ENCODE measurements around the gene MAK. TPM values are rescaled to one million over a fixed set of nuclear protein-coding genes. Genes with fewer than 3 reads are reported as not detected.

The MAK gene
- total and polyA plus RNA-seq, 2 of the 13 experiments (the other 11 are each of a cell fraction or from before 2014, with no cell fraction given): 0.04 TPM; not detected in 1

DNA sequence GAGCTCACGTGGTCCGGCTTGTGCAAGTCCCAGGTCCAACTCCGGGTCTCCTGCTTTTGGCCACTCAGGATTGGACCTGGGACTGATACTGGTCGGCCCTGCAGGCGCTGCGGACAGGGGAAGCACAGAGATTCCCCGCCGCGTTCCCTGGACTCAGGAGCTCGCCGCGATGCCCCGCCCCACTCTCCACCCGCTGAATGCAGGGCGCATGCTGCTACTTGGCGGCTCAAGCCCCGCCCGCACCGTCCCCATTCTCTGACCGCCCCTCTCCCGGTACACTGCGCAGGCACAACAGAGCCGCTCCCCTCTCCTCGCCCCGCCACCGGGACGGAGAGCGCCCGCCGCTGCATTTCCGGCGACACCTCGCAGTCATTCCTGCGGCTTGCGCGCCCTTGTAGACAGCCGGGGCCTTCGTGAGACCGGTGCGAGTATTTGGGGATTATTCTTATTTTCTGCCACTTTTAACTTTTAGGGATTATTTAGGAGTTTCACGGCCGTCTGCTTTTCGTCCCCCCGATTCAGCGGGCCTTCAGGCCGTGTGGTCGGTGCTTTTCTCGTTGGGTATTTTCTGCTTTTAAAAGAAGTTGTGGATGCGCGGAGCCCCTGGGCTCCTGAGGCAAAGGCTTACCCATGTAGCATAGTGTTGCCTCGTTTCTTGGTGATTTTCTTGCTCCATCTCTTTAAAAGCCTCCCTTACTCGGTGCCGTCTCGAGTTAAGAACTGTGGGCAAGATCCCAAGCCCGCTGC, 115.3 kb downstream of the MAK start, which contains the start of gene TMEM14C (continued):
- TF ChIP-seq, protein P1, sequence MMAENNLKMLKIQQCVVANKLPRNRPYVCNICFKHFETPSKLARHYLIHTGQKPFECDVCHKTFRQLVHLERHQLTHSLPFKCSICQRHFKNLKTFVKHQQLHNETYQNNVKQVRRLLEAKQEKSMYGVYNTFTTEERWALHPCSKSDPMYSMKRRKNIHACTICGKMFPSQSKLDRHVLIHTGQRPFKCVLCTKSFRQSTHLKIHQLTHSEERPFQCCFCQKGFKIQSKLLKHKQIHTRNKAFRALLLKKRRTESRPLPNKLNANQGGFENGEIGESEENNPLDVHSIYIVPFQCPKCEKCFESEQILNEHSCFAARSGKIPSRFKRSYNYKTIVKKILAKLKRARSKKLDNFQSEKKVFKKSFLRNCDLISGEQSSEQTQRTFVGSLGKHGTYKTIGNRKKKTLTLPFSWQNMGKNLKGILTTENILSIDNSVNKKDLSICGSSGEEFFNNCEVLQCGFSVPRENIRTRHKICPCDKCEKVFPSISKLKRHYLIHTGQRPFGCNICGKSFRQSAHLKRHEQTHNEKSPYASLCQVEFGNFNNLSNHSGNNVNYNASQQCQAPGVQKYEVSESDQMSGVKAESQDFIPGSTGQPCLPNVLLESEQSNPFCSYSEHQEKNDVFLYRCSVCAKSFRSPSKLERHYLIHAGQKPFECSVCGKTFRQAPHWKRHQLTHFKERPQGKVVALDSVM (CRISPR knock-in tag; IDR thresholded peaks at IDR 0.05): peak; percentile 86
- TF ChIP-seq ZBTB3 (CRISPR knock-in tag; IDR thresholded peaks at IDR 0.05; ENCODE audit: borderline replicate concordance, low read depth) (peak; percentile 94), ZNF691 (CRISPR knock-in tag; IDR thresholded peaks at IDR 0.05; ENCODE audit: borderline replicate concordance, low read depth) (peak; percentile 96), MXI1 (IDR thresholded peaks at IDR 0.05; ENCODE audit: borderline replicate concordance, low read depth, low read length) (peak; percentile 95; the same call in 2 of the 3 replicates), CREM (IDR thresholded peaks at IDR 0.05) (peak; percentile 73), CREM (CRISPR knock-in tag; IDR thresholded peaks at IDR 0.05) (no peak), ZBTB49 (CRISPR knock-in tag; IDR thresholded peaks at IDR 0.05; ENCODE audit: borderline replicate concordance) (peak; percentile 24; the same call in 1 of the 2 replicates), MZF1 (CRISPR knock-in tag; IDR thresholded peaks at IDR 0.05; ENCODE audit: borderline replicate concordance) (0 out of 2 replicates have a peak, but pooled peaks have one; percentile 74), ZNF431 (CRISPR knock-in tag; IDR thresholded peaks at IDR 0.05; ENCODE audit: borderline replicate concordance, low read depth) (peak; percentile 81), ZNF605 (CRISPR knock-in tag; IDR thresholded peaks at IDR 0.05) (peak; percentile 96), ZSCAN21 (CRISPR knock-in tag; IDR thresholded peaks at IDR 0.05; ENCODE audit: borderline replicate concordance) (peak; percentile 65; the same call in 1 of the 2 replicates), ZNF34 (CRISPR knock-in tag; IDR thresholded peaks at IDR 0.05; ENCODE audit: borderline replicate concordance) (peak; percentile 80; the same call in 1 of the 2 replicates), ZNF713 (CRISPR knock-in tag; IDR thresholded peaks at IDR 0.05) (no peak; the same call in 1 of the 2 replicates), HCFC1 (IDR thresholded peaks at IDR 0.05; ENCODE audit: low read depth, low read length) (peak; percentile 42), KDM3A (CRISPR knock-in tag; IDR thresholded peaks at IDR 0.05; ENCODE audit: low read depth) (peak; percentile 61; the same call in 1 of the 2 replicates), MED1 (CRISPR knock-in tag; IDR thresholded peaks at IDR 0.05) (peak; percentile 88)
- TF ChIP-seq, protein P2, sequence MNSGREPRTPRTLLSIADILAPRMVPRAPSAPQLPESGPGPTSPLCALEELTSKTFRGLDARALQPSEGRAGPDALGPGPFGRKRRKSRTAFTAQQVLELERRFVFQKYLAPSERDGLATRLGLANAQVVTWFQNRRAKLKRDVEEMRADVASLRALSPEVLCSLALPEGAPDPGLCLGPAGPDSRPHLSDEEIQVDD (CRISPR knock-in tag; IDR thresholded peaks at IDR 0.05; ENCODE audit: borderline replicate concordance): no peak
- TF ChIP-seq, protein P3, sequence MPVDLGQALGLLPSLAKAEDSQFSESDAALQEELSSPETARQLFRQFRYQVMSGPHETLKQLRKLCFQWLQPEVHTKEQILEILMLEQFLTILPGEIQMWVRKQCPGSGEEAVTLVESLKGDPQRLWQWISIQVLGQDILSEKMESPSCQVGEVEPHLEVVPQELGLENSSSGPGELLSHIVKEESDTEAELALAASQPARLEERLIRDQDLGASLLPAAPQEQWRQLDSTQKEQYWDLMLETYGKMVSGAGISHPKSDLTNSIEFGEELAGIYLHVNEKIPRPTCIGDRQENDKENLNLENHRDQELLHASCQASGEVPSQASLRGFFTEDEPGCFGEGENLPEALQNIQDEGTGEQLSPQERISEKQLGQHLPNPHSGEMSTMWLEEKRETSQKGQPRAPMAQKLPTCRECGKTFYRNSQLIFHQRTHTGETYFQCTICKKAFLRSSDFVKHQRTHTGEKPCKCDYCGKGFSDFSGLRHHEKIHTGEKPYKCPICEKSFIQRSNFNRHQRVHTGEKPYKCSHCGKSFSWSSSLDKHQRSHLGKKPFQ (CRISPR knock-in tag; IDR thresholded peaks at IDR 0.05; ENCODE audit: insufficient replicate concordance): peak; percentile 89
- TF ChIP-seq, protein P4, sequence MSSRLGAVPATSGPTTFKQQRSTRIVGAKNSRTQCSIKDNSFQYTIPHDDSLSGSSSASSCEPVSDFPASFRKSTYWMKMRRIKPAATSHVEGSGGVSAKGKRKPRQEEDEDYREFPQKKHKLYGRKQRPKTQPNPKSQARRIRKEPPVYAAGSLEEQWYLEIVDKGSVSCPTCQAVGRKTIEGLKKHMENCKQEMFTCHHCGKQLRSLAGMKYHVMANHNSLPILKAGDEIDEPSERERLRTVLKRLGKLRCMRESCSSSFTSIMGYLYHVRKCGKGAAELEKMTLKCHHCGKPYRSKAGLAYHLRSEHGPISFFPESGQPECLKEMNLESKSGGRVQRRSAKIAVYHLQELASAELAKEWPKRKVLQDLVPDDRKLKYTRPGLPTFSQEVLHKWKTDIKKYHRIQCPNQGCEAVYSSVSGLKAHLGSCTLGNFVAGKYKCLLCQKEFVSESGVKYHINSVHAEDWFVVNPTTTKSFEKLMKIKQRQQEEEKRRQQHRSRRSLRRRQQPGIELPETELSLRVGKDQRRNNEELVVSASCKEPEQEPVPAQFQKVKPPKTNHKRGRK (CRISPR knock-in tag; IDR thresholded peaks at IDR 0.05): no peak
